HFF-Myc (cell line): Measurements from ENCODE around the gene OR6C2.
"Not testable (repeated sequence)": the region's sequence is repeated elsewhere in the genome, so short reads cannot be mapped to it uniquely, and the experiment has no call there.

Source experiments
- DNase-seq: peaks from one replicate; pipeline ENCODE4 v3.0.0-alpha.2; 2011; ENCODE audit warnings: low read depth; ENCODE audit errors: extremely low read depth
- H3K4me3 ChIP-seq: replicated peaks from 2 replicates; pipeline ENCODE4 v1.5.1; 2011; ENCODE audit warnings: low read depth, mild to moderate bottlenecking, control low read depth, low read length
- TF ChIP-seq, protein P1 (sequence below): IDR thresholded peaks from 2 replicates; pipeline ENCODE4 v1.5.1; 2012; ENCODE audit warnings: mild to moderate bottlenecking, low read depth, low read length, control low read depth; ENCODE audit errors: missing control alignments

OR6C2 gene

DNA sequence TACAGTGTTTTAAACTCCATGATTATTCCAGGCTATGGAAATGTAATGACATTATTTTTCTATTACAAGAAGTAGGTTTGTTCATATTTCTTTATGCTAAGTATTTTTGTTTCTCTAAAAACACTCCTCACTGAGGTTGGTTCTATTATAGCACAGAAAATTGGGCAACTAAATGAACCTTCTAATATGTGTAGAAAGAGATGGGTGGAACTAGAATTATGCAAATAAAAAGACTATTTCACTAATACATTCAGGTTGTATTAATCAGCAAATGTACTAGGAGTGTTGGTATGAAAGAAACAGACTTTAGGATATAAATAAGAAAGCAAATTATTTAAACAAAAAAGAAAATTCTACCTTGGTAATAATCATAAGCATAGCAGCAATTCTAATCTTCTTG, 4.9 kb downstream of the OR6C2 start:
- DNase-seq = no peak
- TF ChIP-seq, protein P1, sequence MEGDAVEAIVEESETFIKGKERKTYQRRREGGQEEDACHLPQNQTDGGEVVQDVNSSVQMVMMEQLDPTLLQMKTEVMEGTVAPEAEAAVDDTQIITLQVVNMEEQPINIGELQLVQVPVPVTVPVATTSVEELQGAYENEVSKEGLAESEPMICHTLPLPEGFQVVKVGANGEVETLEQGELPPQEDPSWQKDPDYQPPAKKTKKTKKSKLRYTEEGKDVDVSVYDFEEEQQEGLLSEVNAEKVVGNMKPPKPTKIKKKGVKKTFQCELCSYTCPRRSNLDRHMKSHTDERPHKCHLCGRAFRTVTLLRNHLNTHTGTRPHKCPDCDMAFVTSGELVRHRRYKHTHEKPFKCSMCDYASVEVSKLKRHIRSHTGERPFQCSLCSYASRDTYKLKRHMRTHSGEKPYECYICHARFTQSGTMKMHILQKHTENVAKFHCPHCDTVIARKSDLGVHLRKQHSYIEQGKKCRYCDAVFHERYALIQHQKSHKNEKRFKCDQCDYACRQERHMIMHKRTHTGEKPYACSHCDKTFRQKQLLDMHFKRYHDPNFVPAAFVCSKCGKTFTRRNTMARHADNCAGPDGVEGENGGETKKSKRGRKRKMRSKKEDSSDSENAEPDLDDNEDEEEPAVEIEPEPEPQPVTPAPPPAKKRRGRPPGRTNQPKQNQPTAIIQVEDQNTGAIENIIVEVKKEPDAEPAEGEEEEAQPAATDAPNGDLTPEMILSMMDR = no peak
- no peak overlapping the region for H3K4me3 ChIP-seq

DNA sequence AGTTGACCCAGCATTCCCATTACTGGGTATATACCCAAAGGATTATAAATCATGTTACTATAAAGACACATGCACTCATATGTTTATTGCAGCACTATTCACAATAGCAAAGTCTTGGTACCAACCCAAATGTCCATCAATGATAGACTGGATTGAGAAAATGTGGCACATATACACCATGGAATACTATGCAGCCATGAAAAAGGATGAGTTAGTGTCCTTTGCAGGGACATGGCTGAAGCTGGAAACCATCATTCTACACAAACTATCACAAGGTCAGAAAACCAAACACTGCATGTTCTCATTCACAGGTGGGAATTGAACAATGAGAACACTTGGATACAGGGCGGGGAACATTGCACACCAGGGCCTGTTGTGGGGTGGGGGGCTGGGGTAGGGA, 21.1 kb downstream of the OR6C2 start:
- H3K4me3 ChIP-seq = not testable (repeated sequence)

DNA sequence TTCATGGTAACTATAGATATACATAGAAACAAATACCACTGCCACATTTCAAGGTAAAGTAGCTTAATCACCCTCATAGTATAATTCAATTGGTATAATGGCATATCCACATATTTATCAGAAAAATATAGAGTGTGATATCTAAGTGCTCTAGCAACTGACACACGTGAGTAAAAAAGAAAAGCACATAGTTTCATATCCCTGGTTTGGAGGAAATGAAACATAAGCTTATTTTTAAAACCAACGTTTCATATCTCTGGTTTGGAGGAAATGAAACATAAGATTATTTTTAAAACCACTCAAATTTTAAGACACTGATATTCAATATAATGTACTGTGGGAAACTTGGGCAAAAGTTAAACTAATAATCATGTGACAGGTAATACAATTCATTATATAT, 24.0 kb downstream of the OR6C2 start:
- TF ChIP-seq, protein P1 = no peak
- no peak overlapping the region for H3K4me3 ChIP-seq
- no peak for DNase-seq

More for the DNA sequence above, 21.1 kb downstream of the OR6C2 start:
- DNase-seq = not testable (repeated sequence)

DNA sequence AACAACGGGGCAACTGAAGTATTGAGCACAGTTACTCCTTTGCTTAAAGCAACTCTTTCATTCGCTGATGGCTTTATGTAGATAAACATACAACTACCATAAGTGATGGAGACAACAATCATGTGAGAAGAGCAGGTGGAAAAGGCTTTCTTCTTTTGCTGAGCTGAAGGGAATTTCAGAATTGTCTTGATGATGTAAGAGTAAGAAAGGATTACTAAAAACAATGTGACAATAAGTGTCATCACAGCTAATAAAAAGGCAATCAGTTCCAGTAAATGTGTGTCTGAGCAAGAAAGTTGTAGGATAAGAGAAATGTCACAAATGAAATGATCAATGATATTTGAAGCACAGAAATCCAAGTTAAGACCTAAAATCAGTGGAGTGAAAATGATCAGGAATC, 25.4 kb downstream of the OR6C2 start:
- no peak for DNase-seq
- H3K4me3 ChIP-seq = no peak overlapping the region
- TF ChIP-seq, protein P1 = no peak

DNA sequence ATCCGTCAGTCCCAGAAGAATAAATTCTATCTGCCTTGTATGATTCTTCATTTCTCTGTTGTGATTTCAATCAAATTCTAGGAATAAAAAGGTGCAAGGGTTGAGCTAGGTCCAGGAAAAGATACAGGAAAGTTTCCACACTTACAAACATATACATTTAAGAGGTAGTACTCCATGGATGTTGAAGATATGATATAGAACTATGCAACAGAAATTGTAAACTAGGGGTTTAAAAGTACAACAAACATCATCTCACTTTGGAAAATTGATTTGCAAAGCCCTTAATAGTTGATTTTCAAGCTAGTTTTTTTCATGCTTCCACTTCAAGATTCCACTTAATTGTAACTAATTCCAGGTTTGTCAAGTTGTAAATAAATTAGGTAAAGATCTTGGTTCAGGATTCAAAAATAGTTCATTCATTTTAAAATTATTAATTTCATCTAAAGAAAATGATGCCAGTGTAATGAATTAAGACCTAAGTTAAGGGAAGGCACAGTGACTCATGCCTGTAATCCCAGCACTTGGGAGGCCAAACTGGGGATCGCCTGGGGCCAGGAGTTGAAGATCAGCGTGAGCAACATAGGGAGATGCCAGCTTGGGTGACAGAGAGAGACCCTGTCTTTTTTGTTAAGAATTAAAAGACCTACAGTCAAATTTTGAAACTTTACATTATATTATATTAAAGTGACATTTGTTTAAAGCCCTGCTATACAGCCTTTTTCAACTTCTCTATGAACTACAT, 26.4 kb downstream of the OR6C2 start, which contains the start of gene OR6C70:
Gene OR6C70, minus strand, starts transcription at position 51 of the 742 bp plus-strand sequence. Its CDS starts 0 bp downstream, at position 51.
- no peak within 1 kb of the TSS for H3K4me3 ChIP-seq
- TF ChIP-seq, protein P1 = no peak
- DNase-seq = no peak

DNA sequence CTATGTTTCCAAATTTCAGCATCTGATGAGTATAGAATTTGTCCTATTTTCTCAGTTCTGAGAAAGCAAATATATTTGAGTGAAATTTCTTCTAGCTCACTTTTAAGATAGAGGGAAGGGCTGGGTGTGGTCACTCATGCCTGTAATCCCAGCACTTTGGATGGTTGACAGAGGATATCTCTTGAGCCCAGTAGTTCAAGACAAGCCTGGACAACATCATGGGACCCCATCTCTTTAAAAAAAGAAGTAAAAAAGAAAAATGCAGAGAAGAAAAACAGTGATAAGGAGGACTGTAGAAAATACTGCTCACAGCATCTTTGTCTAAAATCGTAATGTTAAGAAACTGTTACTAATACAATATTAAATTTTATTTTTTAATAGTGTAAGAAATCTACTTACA, 28.4 kb downstream of the OR6C2 start:
- TF ChIP-seq, protein P1 = no peak
- no peak for DNase-seq
- H3K4me3 ChIP-seq = no peak overlapping the region

DNA sequence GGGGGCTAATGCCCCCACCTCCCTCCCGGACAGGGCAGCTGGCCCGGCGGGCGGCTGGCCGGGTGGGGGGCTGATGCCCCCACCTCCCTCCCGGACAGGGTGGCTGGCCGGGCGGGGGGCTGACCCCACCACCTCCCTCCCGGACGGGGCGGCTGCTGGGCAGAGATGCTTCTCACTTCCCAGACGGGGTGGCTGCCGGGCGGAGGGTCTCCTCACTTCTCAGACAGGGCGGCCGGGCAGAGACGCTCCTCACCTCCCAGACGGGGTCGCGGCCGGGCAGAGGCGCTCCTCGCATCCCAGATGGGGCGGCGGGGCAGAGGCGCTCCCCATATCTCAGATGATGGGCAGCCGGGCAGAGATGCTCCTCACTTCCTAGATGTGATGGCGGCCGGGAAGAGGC, 35.3 kb downstream of the OR6C2 start:
- not testable (repeated sequence) for DNase-seq, H3K4me3 ChIP-seq

DNA sequence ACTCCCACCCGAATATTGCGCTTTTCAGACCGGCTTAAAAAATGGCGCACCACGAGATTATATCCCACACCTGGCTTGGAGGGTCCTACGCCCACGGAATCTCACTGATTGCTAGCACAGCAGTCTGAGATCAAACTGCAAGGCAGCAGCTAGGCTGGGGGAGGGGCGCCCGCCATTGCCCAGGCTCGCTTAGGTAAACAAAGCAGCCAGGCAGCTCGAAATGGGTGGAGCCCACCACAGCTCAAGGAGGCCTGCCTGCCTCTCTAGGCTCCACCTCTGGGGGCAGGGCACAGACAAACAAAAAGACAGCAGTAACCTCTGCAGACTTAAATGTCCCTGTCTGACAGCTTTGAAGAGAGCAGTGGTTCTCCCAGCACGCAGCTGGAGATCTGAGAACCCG, 40.4 kb downstream of the OR6C2 start:
- not testable (repeated sequence) for H3K4me3 ChIP-seq, DNase-seq
